CD4-positive, alpha-beta T cell treated with Interferon alpha-2 for 1 hour (primary cell): ENCODE measurements around the gene SLC25A23.

Source experiments
- DNase-seq, 2 donors: peaks; one replicate each; pipeline ENCODE4 v3.0.0-alpha.2; 2020 to 2022

The SLC25A23 gene

DNA sequence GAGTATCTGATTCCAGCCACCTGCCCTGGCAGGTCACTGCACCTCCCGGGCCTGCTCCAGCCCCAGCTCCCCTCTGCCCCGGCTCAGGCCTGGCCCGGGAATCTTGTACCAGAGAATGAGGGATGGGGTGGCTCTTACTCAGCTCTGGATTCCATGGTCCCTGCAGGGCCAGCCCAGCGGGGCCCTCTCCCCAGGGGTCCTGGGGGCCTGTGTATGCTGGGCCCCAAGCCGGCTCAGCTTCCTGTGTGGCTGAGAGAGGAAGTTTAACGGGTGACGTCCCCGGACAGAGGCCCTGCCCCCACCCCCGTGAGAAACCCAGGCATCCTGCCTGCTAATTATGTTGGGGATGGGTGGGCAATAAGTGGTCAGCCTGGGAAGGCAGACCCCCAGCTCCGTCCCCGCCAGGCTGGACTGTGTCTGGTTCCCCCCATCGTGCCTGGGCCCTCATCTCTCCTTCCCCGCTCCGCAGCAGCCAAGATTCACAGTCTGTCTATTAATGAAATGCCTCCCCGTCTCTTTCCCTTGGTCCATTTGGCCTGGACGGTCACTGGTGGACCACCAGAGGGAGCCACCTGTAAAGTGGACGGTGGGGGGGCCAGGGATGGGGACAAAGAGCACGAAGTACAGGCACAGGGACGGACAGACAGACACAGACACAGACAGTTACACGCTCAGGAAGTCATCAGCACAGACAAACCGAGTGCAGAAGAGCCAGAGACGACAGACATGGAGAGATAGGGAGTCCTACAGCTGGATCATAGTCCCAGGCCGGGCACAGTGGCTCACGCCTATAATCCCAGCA lies 22.1 kb upstream of the SLC25A23 start, which contains the start of gene DENND1C:
Gene DENND1C, minus strand, starts transcription at position 247 of the 802 bp plus-strand sequence. Its CDS starts 92 bp downstream, at position 155.
- peak; percentile 74 to 77 for DNase-seq

DNA sequence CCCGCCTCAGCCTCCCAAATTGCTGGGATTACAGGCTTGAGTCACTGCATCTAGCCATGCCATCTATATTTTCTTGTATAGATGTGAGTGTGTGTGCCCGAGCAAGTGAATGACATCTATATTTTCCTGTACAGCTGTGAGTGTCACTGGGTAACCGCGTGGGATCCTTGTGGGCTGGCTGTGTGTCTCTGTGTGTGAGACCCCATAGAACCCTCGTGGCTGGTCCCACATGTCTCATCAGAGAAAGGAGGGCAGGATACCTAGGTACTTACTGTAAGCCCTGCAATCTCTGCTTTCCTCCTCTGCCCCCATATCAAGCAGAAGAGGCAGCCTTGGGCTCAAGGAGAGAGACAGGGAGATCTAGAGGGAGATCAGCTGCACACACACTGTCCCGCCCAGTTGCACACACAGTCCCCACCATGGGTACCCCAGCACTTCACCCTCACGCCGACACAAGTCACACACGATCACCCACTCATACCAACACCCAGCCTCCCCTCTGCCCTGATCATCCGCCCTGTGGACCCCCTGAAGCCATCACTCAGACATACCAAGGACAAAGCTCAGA lies 21.3 kb upstream of the SLC25A23 start:
- DNase-seq, result peak in 1 of 2 donors; percentile 31

DNA sequence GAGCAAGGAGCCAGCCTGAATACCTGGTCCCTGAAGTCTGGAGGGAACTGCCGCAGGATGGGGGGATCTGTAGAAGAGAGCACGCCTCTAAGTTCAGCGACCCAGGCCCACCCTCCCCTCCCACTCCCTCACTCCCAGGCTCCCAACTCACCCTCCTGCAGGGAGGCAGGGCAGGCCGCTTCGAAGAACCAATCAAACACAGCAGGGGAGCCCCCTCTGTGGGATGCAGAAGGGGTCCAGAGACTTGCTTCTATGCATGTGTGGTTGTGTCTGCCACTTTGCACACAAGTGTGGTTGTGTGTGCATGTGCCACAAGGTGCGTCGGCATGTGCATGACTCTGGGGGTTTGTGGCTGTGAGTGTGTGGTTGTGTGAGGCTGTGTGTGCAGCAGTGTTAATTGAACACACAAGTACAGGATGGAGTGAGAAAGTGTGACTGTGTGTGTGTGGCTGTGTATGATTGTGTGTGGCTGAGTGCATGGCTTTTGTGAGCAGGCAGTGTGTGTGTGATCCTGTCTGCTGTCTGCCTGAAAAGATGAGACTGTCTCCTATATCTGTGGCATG lies 20.3 kb upstream of the SLC25A23 start:
- DNase-seq, result no peak

DNA sequence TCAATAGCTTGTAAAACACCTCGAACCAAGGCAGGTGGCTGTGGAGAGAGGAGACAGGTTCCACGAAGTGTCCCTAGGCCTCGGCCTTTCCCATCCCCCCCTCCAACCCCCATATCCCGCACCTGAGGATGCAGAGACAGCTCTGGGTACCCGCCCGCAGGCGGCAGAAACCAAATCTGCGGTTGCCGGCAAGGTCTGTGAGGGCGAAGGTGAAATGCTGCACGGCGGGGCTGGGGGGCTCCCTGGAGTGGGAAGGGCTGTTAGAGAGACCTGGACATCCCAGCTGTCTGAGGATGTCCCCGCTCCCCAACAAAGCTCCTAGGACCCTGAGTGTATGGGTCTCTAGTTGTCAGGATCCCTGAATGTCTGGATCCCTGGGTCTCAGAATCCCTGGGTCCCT lies 19.2 kb upstream of the SLC25A23 start:
- DNase-seq, result no peak

DNA sequence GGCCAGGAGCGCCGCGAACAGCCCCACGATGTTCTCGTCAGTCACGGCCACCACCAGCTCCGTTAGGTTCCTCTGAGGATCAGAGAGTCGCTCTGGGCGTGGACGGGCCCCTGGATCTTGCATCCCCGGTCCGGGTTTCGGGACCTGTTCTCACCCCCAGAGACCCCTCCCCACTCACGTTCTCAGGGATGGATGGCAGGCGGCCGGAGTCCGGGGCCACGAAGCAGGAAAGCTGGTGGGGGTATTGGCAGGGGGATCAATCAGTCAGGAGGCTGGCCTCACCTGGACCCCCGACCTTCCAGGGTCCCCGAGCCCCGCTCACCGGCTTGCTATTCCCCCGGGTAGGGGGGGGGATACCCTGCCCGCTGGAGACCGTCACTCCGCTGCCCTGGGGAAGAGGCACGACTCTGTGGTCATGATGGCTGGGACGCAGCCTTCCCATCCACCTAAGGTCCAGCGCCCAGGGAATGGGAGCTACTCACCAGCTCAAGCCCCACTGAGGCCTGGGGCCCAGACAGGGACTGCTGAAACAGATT lies 17.4 kb upstream of the SLC25A23 start:
- no peak for DNase-seq

DNA sequence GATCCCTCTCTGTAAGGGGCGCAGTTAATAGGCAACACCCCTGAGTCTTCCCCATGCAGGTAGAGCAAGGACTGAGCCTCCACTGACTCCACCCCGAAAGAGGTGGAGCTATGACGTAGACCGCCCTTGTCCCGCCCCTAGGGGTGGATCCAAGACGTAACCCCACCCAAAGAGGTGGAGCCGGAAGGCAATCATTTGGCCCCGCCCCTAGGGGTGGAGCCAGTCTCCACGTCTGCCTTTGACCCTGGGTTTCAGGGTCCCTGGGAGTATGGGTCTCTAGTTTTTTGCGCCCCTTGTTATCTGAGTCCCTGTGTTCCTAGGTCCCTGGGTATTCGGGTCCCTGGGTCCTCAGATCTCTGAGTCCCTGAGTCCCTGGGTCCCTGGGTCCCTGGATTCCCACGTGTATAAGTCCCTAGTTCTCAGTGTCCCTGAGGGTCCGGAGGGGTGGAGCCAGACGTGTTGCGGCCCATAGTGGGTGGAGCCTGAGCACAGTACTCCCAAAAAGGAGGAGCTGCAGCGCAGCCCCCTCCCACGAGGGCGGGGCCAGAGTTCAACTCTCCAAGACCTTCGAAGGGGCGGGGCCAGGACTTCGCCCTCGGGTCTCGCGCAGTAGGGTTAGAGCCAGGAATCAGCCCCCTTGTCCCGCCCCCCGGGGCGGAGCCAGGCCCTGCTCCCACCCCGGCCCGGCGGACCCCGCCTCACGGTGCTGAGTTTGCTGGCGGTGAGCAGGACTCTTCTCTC lies 16.7 kb upstream of the SLC25A23 start:
- peak; percentile 54 to 73 for DNase-seq

DNA sequence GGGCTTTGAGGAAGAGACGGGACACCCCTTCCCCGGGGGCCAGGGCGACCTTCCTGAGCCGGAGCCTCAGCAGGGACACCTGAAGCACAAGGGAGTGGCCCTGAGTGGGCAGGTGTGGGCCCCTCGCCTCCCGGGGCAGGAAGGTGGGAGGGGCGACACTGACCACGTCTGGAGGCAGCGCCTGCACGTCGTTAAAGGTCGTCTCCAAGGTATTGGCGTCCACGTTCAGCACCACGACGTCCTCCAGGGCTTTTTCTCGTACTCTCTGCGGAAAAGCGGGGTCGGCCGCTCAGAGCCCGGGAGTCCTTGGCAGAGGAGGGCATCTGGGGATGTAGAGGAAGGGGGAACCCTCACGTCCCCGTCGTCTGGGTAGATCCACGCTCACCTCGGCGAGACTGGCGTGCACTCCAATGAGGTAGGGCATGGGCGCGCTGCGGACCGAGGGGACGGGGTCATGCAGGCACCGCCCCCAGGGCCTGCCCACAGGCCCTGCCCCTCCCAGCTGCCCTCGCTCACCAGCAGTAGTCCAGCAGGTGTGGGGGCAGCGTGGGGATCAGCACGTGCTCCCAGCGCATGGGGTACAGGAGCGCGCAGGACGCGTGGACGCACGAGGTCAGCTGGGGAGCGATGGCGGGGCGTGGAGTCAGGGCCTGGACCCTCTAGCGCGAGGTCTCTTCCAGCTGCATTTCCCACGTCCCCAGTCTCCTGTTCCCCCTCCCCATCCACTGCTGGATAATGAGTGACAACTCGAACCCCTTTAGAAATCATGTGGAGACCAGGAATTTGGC lies 15.9 kb upstream of the SLC25A23 start:
- DNase-seq, result no peak

DNA sequence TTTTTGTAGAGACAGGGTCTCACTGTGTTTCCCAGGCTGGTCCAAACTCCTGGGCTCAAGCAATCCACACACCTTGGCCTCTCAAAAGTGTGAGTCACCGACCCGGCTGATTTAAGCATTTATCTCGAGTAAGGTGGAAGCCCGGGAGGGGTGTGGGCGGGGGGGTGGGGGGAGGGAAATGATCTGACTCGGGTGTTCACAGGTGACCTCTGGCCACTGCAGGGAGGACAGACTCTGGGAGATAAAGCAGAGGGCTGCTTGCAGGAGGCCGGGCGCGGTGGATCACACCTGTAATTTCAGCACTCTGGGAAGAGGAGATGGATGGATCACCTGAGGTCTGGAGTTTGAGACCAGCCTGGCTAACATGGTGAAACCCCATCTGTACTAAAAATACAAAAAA lies 14.1 kb upstream of the SLC25A23 start:
- no peak for DNase-seq

DNA sequence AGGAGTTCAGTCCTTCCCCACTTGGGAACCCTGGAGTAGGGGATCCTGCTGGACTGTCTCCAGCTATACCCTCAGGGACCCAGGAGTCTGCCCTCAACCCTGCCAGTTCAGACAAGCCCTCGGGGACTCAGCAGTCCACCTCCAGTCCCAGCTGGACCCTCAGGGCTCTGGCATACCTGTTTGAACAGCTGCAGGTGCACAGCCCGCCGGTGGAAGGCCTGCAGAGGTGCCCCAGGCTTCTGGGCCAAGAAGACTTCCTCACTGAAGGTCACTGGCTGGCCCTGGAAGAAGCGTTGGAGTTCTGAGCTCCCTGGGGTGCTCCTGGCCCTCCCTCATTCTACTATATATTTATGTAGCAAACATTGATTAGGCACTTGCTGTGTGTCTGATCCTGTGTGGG lies 13.1 kb upstream of the SLC25A23 start:
- no peak for DNase-seq

DNA sequence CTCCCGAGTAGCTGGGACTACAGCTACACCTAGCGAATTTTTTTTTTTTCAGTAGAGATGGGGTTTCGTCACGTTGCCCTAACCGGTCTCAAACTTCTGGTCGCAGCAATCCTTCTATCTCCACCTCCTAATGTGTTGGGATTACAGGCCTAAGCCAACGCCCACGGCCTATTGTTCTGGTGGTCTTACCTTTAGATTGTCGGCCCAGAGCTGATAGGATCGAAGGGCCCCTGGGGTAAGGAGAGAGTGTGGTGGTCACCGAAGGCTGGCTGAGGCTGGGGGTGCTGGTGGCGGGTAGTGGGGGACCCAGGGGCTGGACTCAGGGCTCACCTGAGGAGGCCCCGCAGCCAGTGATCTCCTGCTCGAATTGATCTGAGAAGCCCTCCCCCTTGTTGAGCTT lies 11.5 kb upstream of the SLC25A23 start:
- no peak for DNase-seq

DNA sequence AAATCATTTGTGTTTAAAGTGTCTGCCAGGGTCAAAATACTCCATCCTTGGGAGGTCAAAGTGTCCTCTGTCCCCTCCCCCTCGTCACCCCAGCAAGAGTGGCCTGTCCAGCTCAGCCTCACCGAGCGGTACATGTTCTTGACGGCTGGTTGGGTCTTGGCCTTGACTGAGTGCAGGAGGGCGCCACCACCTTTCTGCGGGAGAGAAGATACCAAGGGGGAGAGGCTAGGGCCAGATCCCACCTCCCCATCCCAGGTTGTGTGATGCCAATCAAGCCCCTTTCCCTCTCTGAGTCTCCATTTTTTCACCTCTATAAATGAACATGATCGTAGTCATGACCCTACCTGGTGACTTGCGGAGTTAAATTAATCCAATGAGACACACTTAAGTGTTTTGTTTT lies 10.6 kb upstream of the SLC25A23 start:
- no peak for DNase-seq

DNA sequence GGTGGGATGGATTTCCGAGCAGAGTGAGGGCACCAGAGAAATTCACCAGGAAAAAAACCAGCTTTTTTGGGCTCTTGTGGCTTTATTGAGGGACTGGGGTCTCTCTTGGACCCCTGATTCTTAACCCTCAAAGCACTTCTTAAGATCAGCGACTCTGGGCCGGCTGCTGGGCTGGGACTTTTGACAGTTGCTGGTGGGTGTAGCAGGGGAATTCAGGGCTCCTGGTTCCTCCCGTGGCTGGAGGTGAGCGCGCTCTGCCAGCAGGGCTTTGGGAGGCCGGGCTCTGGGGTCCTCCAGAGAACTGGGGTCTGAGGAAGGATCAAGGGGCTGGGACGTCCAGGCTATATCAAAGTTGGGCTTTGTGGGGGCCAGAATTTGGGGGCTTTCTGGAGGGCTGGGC lies 7.8 kb upstream of the SLC25A23 start:
- no peak for DNase-seq

DNA sequence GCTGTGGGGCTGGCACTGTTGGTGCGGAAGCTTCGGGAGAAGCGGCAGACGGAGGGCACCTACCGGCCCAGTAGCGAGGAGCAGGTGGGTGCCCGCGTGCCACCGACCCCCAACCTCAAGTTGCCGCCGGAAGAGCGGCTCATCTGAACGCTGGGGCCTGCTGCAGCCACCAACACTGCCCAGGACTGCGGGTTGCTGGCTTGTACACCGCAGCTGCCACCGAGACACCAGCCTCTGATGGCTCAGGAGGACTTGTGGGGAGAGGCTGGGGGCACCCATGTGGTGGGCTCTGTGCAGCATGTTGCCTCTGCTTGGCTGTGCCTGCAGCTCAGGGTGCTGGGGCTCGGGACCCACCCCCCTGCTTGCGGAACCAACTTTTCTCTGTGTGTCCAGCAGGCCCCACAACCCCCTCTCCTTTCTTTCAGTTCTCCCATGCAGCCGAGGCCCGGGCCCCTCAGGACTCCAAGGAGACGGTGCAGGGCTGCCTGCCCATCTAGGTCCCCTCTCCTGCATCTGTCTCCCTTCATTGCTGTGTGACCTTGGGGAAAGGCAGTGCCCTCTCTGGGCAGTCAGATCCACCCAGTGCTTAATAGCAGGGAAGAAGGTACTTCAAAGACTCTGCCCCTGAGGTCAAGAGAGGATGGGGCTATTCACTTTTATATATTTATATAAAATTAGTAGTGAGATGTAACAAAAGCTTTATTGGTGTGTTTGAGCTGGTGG lies 7.1 kb upstream of the SLC25A23 start:
- no peak for DNase-seq

DNA sequence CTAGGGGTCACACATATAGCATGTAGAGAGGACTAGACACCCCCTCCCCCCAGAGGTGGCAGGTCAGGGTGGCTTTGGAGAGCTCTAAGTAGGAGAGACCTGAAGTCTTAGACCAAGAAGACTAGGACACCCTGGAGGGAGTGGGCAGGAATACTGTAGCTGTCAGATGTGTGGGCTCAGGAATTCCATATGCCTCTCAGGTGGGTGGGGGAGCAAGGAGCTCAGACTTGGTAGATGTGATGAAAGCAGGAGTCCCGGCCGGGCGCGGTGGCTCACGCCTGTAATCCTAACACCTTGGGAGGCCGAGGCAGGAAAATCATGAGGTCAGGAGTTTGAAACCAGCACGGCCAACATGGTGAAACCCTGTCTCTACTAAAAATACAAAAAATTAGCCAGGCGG lies 6.1 kb upstream of the SLC25A23 start:
- DNase-seq, result no peak

DNA sequence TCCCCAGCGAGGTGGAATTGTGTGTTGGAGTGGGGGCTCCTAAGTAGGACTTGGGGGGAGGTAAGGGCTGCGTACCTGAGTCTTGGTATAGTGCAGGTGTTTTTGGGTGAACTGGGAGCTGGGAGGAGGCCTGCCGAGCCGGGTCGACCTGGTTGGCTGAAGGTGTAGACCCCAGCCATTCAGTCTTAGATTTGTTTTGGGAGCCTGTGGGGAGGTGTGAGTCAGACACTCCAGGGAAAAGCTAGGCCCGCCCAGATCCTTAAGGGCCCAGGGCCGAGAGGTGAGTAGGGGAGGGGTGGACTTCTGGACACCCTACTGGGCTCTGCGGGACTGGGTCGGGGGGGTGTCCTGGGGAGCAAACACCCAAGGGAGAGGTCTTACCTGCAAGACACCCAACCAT lies 5.4 kb upstream of the SLC25A23 start:
- DNase-seq, result no peak

DNA sequence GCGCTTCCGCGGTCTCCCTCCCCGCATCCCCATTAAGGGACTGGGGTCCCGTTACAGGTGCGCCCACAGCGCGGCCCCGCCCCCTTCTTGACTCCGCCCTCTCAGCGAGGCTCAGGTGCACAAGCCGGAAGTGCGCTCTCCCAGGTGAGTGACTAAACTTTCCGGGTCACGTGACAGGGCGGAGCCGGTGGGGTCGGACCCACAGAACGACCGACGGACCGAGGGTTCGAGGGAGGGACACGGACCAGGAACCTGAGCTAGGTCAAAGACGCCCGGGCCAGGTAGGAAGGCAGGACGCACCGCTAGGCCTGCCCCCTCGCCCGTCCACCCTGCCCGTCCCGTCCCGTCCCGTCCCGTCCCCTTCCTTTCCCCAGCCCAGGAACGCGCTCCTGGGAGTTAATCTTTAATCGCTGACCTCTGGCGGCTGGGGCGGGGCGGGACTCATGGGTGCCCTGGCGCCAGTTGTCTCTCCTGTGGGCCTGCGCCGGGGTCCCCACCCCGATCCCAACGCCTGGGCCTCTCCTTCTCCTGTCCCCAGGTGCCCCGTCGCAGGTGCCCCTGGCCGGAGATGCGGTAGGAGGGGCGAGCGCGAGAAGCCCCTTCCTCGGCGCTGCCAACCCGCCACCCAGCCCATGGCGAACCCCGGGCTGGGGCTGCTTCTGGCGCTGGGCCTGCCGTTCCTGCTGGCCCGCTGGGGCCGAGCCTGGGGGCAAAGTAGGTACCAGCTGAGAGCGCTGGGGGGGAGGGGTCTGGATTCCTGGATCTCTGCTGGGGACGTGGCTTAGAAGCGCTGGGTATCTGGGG lies 4.7 kb upstream of the SLC25A23 start, which contains the start of gene CRB3:
Gene CRB3, plus strand, starts transcription at position 202 of the 804 bp plus-strand sequence. Its CDS starts 431 bp downstream, at position 633.
- DNase-seq, result peak; percentile 52 to 68

DNA sequence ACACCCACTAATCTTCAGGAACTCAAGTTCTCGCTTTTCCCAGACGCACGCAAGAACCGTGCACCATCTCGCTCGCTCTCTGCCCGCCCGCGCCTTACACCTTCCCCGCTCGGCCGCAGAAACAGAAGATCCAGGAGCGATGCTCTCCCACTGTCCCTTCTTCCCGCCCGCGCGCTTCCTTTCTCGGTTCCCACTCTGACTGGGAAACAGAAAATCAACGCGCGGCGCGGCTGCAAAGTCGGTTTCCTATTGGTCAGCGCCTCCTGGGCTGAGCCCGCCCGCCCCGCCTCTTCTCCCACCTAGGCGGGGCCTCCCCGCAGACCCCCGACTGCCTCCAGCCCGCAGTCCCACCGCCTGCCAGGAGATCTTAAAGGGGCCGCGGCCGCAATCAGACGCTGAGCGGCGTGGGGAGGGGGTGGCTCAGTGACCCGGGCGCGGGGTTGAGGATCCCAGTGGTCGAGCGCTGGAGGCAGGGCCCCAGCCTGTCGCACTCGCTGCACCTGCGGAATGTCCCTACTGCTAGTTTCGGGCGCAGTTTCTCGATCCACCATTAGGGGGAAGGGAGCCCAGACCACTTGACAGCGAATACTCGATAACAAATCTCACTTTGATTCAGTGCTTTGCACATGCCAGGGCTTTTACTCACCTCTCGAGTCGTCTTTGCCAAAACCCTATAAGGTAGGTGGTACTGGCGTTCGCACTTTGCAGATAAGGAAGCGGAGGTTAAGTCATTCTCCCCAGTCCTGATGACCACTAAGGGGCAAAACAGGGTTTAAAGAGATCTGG lies 700 bp upstream of the SLC25A23 start:
- DNase-seq, result peak; percentile 93 to 98

DNA sequence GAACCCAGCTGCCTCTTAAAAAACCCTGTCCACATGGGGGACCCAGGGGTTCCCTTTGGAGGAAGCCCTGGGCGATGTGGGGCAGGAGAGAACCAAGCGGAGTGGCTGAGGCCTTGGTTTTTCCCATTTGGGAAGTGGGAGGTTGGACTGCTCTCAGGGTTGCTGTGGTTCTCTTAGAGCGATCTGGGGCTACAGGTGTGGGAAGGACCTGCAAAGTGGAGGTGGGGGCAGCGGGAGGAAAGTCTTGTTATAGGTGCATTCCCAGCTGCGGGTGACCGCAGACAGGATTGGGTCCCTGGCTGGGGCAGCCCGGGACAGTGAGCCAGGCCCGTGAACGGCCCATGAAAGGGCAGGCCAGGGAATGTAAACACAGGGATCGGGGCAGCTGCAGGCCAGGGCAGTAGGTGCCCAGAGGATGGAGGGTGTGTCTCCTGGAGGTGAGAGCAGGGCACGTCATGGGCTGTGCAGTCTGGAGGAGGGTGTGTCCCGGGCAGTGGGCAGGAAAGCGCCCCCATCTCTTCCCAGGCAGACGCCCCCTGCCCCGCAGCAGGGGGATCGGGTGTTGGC lies 814 bp downstream of the SLC25A23 start:
- DNase-seq, result no peak

DNA sequence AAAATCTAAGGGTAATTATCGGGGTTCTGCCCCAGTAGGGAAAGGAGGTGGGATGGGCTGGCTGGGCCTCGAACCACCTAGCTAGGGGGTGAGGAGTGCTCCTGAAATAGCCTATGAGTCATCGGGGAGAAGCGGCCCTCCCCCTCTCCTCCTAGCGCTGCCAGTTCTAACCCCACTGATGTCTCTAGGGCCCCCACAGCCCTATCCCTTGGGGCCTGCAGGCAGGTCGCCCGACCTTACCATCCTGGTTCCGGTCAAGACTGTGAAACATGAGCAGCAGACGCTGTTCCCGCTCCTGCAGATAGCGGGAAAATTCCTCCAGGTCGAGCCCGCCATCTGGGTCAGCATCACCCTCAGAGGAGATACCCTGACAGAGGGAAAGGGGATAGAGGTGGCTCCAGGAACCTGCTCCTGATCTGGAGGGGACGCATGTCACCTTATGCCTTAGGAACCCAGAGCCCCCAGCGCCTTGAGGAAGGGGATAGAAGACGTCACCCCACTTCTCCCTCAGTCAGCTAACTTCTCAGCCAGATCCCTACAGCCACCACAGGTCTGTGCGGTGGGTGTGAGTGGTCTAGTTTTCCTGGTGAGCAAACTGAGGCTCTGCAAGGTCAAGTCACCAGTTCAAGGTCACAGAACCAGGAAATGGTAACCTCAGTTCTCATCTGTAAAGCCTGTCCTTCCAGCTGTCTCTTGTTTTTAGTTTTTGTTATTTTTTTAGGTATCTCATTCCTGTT lies 1.5 kb downstream of the SLC25A23 start:
- DNase-seq, result no peak
